ENCODE results near the gene WFS1.

The WFS1 gene

DNA sequence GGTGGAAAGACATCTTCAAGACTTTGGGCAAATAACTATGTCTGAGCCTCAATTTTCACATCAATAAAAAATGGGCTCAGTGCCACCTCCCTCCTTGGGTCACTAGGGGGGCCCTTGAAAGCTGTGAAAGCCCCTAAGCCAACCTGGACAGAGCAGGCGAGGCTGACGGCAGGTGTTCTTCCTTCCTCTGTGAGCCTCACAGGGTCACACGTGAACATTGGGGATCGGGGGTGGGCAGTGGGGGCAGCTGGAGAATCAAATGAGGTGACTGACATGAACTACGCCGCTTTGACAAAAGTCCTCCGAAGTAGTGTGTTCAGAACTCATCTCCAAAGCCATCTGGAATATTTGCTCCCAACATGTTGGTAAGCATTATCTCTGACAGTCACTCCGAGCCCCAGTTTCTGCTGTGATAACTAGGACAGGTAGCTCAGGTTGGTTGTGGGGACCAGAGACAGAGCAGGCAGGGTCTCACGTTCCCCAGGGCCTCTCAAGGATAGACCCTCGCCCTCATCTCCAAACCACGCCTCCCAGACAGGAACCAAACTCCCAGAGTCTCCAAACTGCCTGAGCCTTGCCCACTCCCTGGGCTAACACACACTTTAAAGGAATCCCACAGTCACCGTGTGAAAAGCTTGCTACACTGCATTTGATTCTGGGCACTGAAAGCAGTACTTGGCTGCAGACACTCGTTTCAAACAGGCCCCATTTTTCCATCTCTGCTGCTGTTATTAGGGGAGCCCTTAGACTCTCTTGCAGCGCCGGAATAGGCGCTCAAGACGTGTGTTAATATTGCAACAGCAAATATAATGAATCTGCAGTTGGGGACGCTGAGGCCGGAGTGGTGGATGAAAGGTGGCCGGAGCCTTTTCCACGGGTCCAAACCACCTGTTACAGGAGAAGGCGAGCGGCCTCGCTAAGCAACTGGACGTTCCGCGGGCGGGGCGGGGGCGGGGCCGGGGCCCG is 717 bp upstream of the WFS1 start:
- H3K4me3 ChIP-seq (ENCODE audit: low read depth, low read length): peak overlapping the region; percentile 56
- no peaks in the 10 kb centered on the region for H3K36me3 ChIP-seq
- H3K27me3 ChIP-seq: no peaks in the 10 kb centered on the region
- TF ChIP-seq CTCF (IDR thresholded peaks at IDR 0.05; ENCODE audit: low read depth, low read length): no peak
- H3K4me1 ChIP-seq: peaks cover 16% of the 10 kb centered on the region
- DNase-seq: no peak
- no peaks in the 10 kb centered on the region for H3K9me3 ChIP-seq

GRCh38 chr4:6270636-6271121 is 1.0 kb downstream of the WFS1 start:
- Histone ChIP-seq H3K36me3 (no peaks in the 10 kb centered on the region), H3K4me3 (ENCODE audit: low read depth, low read length) (peak overlapping the region; percentile 92), H3K9me3 (no peaks in the 10 kb centered on the region), H3K27me3 (no peaks in the 10 kb centered on the region), H3K4me1 (peaks cover 21% of the 10 kb centered on the region)
- no peak for DNase-seq
- no peak for TF ChIP-seq CTCF (IDR thresholded peaks at IDR 0.05; ENCODE audit: low read depth, low read length)

GRCh38 chr4:6271206-6271605 is 1.6 kb downstream of the WFS1 start:
- no peak overlapping the region for H3K4me3 ChIP-seq (ENCODE audit: low read depth, low read length)
- H3K36me3 ChIP-seq: no peaks in the 10 kb centered on the region
- no peaks in the 10 kb centered on the region for H3K27me3 ChIP-seq
- no peak for TF ChIP-seq CTCF (IDR thresholded peaks at IDR 0.05; ENCODE audit: low read depth, low read length)
- no peaks in the 10 kb centered on the region for H3K9me3 ChIP-seq
- H3K4me1 ChIP-seq: peaks cover 26% of the 10 kb centered on the region
- DNase-seq: no peak

DNA sequence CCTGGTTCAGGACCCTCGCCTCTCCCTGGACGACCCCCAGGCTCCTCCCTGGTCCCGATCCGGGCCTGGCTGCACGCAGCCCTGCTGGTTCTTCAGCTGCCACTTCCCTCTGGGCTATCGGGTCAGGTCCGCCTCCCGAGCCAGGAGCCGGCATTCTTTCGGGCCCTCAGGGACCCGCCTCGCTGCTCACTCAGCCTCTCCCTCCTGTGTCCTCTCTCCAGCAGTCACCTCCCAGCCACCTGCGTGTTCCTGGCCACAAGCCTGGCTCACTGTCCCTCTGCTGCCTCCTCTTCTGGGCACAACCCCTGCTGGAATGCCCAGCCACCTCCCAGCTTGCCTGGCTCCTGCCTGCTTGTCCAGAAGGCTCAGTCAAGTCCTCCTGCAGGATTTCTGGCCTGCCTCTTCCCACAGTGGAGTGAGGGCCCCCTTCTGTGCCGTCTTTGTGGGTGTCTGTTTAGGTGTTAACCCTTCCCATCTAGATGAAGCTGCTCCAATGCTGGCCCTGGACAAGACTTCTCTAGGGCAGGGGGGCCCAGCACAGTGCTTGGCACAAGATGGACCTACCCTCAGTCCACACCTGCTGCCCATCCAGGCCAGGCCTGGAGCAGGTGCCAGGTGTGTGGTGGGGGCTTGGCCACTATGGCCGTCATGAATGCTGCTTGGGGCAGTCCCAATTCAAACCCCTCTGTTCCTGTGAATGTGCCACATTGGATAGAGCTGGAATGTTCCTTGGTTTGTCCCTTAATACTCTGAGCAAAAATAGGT is 2.2 kb downstream of the WFS1 start:
- TF ChIP-seq CTCF (IDR thresholded peaks at IDR 0.05; ENCODE audit: low read depth, low read length): no peak

DNA sequence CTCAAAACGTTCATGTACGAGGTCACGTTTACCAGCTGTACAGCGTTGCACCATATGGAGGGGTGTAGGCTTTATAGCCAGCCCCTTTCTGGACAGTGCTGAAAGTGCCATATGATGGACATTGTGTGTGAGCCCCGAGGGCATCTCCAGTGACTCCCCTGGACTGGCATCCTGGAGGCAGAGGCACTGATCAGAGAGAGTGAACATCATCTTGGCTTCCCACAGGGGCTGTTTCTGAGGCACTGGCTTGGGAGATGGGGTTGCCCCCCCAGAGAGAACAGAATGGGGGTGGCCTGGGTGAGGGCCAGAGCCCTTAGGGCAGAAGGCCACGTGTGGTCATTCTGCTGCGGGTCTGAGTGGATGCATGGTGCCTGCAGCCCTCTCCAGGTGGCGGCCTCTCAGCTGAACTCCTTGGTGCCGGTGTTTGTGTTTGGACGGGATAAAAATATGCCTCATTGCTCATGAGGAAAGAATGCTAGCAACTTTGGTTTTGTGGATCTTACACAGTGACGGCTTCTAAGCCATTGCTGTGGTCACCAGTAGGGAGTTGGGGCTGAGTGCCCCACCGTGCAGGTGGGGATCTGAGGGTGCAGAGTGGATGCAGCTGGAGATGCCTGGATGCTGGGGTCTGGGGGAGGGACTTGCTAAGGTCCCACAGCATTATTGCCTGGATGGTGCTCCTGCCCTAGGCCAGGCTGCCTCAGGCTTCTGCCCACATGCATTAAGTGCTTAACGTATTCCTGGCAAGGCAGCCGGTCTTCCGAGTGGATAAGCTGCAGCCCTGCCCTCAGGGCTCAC is 3.4 kb downstream of the WFS1 start:
- peak; percentile 84 for DNase-seq
- H3K9me3 ChIP-seq: no peaks in the 10 kb centered on the region
- H3K4me1 ChIP-seq: peaks cover 43% of the 10 kb centered on the region
- H3K4me3 ChIP-seq (ENCODE audit: low read depth, low read length): no peak overlapping the region
- H3K27me3 ChIP-seq: no peaks in the 10 kb centered on the region
- no peaks in the 10 kb centered on the region; the same call in 1 of the 2 replicates for H3K36me3 ChIP-seq
- TF ChIP-seq CTCF (IDR thresholded peaks at IDR 0.05; ENCODE audit: low read depth, low read length): no peak

More for the DNA sequence above, 2.2 kb downstream of the WFS1 start:
- Histone ChIP-seq H3K27me3 (no peaks in the 10 kb centered on the region), H3K36me3 (no peaks in the 10 kb centered on the region), H3K4me3 (ENCODE audit: low read depth, low read length) (no peak overlapping the region), H3K9me3 (no peaks in the 10 kb centered on the region), H3K4me1 (peaks cover 33% of the 10 kb centered on the region)
- no peak for DNase-seq

Data from BE2C (cell line).